NCI-H128 (cell line): ENCODE measurements around the gene FBLIM1.
"Not testable (repeated sequence)": the region's sequence is repeated elsewhere in the genome, so short reads cannot be mapped to it uniquely, and the experiment has no call there.

ENCODE experiments used
- DNase-seq: peaks from one replicate; lab custom pipeline; 2025; ENCODE audit not compliant: unreplicated experiment; lab: John Stamatoyannopoulos, UW

FBLIM1 gene

DNA sequence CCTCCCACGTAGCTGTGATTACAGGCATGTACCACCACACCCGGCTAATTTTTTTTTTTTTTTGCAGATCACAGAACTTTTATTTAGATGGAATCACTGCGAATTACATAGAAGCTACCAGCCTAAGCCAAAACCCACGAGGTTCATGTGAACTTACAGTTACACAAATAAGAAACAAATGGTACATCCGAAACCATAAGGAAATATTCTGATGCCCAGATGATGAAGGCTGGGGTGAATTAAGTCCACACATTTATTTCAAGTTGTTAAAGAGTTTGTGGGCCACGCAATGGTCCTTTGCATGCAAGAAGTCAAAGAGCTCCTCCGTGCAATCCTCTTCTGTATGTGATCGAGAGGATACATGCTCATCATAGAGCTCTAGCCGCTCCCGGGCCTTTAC is 48.5 kb downstream of the FBLIM1 start:
- DNase-seq: no peak

DNA sequence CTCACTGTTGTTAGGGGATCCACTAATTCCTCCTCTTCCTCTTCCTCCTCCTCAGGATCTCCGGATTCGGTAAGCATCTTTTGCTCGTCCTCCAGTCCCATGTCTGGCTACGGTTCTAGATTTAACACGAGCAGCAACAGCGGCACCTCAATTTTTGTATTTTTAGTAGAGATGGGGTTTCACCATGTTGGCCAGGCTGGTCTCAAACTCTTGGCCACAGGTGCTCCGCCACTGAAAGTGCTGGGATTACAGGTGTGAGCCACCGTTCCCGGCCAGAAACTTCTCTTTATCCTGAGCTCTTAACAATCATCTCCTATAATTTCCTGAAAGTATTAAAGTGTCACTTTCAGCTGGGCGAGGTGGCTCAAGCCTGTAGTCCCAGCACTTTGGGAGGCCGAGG is 49.0 kb downstream of the FBLIM1 start, which contains the start of gene UQCRHL:
Gene UQCRHL (minus strand): TSS at position 101 of the 400 bp plus-strand sequence. CDS start 0 bp downstream, at position 101.
- not testable (repeated sequence) for DNase-seq

DNA sequence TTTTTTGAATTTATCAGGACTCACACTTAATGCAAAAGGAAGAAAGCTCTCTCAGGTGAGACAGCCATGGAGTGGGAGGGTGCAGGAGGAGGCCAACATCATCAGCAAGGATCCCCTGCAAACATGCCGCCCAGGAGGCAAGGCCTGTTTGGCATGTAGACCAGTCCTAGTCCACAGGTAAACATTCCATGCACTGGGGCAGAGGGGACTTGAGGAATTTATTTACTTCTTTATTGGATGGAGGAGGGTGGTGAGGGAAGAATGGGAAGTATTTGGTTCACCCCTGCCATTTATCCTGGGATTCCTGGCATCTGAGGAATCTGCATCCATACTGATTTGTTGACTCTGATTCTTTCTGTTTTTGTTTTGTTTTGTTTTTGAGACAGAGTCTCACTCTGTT is 50.4 kb downstream of the FBLIM1 start:
- no peak for DNase-seq

DNA sequence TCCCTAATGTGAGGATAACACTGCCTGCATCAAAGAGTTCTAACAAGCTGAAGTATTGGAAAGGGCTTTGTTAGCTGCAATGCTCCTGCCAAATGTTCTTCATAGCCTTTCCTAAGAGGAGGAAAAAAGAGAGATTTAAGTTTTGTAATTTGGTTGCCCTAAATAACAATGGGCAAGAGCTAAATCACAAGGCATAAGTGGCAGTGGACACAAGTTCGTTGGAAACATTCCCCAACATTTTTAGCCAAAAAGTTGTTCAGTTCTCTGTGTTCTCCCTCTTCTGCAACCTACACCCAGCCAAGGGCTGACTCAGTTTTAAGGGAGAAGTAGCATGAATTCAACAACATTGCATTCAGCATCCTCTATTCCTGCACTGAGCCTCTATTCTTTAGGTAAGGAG is 51.5 kb downstream of the FBLIM1 start:
- no peak for DNase-seq

DNA sequence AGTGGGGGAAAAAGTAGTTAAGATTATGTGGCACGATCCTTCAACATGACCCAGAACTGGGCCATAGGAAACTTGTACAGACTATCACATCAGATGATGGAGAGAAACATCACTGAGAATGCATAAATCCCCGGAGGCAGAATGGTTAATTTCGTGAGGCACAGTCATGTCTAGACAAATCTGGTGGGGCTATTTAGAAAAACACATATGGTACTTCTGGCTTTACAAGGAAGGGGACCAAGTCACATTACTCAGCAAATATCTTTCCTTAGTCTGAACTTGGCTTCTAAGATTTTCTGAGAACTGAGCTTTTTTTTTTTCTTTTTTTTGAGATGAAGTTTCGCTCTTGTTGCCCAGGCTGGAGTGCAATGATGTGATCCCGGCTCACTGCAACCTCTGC is 58.1 kb downstream of the FBLIM1 start:
- DNase-seq: no peak

DNA sequence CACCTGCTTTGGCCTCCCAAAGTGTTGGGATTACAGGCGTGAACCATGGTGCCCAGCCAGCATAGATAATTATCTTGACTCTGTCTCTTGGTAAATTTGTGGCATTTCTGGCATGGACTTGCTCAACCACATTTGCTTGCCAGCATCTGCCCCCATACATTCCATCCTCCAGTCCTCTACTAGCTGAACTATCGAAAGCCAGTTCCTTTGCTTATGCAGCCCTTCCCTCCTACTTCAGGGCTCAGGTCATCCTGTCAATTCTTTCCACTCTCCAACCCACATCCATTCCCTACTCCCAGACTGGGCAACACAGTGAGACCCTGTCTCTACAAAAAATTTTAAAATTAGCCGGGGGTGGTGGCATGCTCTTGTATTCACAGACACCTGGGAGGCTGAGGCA is 61.9 kb downstream of the FBLIM1 start:
- DNase-seq: no peak

DNA sequence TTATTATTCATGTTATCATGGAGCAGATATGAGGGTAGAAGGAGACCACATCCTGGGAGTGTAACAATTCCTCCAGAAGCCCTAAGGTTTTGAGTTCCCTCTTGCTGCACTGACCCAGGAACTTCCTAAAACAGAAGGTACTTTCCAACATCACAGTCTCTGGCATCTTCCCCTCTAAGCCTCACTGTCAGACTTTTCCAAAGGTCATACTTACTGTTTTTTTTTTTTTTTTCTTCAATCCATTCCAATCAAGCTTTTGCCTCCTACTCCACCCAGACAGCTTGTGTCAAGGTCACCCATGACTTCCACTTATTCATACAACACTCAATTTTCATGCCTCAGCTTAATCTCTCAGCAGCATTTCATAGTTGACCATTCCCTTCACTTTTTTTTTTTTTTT is 67.2 kb downstream of the FBLIM1 start:
- no peak for DNase-seq

DNA sequence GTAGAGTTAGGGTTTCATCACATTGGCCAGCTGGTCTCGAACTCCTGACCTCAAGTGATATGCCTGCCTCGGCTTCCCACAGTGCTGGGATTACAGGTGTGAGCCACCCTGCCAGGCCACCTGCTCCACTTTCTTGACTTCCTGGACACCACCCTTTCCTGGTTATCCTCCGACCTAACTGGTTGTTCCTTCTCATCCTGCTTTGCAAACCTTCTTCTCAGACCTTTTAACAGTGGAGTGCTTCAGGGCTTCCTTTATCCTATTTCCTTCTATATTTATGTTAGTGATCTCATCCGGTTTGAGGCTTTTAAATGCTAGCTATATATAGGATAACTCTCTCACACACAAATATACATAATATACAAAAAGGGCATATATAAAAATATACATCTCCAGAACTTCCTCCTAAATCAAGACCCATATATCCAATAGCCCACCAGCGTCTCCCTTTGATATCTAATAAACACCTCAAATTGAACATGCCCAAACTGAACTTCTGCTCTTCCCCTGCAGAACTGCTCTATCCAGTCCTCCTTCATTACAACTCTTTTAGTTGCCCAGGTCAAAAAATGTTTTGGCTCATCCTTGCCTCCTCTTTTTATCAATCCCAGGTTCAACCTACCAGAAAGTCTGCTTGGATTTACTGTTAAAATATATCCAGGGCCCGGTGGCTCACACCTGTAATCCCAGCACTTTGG is 68.4 kb downstream of the FBLIM1 start:
- DNase-seq: no peak

DNA sequence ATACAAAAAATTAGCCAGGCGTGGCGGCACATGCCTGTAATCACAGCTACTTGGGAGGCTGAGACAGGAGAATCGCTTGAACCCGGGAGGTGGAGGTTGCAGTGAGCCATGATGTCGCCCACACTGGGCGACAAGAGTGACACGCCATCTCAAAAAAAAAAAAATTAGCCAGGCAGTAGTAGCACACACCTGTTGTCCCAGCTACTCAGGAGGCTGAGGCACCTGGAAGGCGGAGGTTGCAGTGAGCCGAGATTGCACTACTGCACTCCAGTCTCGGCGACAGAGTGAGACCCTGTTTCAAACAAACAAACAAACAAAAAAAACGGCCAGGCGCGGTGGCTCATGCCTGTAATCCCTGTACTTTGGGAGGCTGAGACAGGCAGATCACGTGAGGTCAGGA is 69.0 kb downstream of the FBLIM1 start:
- not testable (repeated sequence) for DNase-seq

DNA sequence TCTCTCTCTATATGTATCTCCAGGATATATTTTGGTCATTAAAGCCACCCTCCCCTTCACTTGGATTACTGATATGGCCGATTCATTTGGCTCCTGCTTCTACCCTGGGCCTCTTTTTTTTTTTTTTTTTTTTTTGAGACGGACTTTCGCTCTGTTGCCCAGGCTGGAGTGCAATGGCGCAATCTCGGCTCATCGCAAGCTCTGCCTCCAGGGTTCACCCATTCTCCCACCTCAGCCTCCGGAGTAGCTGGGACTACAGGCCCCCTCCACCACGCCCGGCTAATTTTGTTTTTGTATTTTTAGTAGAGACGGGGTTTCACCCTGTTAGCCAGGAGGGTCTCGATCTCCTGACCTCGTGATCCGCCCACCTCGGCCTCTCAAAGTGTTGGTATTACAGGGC is 70.3 kb downstream of the FBLIM1 start:
- not testable (repeated sequence) for DNase-seq

DNA sequence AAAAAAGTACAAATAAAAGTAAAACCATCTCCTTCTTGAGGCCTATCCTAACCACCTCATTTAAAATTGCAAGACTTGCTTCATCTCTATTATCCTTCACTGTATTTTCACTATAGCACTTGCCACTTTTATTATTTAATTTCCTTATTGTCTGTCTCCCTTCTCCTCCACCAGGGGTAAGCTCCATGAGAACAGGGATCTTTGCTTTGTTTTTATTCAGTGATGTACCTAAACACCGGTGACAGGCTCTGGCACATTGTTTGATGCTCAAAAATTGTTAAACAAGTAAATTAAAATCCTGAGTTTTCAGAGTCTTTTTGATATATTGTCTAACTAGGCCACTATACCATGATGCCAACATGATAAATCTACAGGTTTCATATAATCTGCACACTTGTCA is 71.7 kb downstream of the FBLIM1 start:
- DNase-seq: no peak

DNA sequence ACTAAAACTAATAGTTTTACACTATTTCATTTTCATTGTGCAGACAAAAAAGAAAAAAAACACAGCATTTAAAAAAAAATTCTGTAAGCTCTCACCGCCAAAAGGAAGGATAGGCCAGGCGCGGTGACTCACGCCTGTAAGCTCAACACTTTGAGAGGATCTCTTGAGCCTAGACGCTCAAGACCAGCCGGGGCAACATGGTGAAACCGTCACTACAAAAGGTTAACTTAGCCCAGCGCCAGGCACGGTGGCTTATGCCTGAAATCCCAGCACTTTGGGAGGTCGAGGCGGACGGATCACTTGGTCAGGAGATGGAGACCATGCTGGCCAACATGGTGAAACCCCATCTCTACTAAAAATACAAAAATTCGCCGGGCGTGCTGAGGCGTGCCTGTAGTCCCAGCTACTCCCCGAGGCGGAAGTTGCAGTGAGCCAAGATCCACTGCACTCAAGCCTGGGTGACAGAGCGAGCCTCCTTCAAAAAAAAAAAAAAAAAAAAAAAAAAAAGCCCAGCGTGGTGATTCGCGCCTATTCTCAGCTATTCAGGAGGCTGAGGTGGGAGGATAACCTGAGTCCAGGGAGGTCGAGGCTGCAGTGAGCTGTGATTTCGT is 74.6 kb downstream of the FBLIM1 start:
- no peak for DNase-seq

DNA sequence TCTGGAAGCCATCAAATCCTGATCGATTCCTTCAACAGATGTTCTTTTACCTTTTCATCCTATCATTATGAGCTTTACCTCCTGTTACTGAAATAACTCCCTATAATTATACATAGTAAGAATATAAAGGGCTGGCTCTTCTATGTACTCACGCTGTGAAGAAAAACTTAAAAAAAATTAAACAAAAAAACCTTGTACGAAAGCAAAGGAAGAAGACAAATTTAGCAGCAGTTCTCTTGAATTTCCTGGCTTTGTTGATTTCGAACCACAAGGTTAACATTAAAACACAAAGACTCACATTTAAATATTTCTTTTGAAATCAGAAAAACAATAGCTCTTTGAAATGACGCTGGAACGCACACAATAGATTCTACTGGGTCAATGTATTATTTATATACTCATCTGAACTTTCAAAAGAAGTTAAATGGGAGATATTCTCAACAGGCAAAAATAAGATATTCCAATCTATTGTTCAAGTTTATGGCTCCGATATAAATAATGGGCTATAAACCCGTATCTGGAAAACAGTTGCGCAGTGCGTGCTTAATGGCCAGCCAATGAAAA is 75.3 kb downstream of the FBLIM1 start:
- DNase-seq: no peak

DNA sequence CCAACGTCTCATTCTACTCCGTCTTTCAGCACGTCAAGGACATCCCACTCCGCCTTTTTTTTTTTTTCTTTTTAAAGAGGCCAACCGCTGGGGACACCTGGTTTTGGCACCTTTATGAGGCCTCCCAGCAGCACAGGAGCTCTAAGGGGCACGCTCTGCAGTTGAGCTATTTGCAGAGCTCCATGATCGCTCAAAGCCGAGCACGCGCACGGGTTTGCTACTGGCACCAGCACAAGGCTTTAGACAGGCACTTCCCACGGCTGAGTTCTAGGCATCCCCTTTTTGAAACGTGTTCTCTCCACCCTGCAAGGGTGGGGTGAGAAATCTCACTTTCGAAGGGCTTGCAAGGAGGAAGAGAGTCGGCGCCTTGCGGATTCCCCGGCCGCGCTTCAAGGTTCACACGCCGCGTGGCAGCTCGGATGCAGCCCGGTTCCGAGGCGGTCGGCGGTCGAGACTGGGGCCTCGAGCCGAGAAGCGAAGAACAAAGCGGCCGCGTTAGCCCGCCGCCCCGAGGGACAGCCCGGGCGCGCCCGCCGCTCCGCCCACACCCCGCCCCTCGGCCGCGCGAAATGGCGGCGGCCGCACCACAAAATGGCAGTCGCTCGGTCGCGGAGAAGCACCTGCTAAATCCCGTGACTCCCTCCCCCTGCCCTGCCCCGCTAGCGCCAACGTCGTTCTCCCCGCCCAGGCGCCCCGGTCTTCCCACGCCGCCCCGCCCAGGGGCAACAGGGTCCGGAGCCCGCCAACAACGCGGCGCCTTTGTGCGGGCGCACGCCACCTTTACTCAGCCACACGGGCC is 76.0 kb downstream of the FBLIM1 start:
- peak; percentile 92 for DNase-seq

DNA sequence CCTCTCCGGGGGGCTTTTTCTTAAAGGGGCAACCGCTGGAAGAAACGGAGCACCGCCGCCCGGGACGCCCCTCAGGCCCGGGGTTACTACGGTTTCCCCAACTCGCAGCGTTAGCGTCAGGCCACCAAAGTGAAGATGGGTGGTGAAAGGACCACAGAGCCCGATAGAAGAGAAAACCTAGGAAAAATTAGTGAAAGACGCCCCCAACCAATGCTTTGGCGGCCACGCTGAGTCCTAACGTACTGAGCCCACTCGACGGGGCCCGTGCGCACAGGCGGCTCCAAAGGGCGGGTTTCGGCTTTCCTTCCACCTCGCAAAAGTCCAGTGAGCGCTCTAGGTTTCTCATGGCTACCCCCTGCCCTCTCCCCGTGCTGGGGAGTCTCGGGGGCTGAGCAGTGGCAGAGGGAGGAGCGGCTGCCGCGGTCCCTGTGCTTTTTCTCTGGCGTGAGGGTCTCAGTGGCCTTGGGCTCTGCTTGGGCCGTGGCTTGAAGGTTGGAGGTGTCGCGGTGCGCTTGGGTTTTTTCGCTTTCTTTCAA is 76.7 kb downstream of the FBLIM1 start:
- no peak for DNase-seq

DNA sequence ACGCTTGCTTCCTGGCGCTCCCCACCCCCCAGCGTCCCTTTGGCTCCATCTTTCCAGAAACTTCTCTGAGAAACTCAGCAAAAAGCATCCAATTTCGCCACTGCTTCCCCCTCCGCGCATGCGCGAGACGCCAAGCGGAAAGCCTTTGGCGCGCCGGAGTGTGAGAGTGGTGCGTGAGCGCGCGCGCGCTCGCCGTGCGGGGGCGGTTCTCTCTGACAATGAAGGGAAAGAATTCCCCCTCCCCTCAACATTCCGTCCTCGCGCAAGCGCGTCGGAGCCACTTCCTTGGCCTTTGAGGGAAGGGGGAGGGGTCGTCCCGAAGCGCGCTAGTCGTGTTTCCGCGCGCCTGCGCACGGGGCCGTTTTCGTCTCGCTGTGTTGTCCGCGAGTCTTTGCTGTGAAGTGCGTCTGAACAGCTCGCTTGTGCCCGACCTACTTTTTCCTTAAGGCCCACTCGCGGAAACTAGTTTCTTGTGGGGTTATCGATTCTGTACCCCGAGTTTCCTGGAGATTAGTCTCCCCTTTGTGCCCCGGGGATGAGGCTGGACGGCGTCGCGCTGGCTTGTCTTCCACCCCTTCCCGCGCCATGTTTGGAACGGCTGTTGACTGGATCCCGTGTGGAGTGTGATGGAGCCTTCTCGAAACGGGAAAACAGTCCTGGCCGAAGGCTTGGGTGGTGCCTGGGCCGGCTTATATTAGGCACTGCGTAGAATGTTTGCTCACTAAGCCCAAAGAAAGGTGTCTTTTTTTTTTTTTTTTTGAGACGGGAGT is 77.3 kb downstream of the FBLIM1 start:
- peak; percentile 99 for DNase-seq
